Lung (tissue), 12 donors: ENCODE measurements around the gene CSGALNACT2. TPM values are rescaled to one million over a fixed set of nuclear protein-coding genes. Genes with fewer than 3 reads are reported as not detected.
"Not testable (repeated sequence)": the region's sequence is repeated elsewhere in the genome, so short reads cannot be mapped to it uniquely, and the experiment has no call there.

Experiments
- ATAC-seq: fragments of 200-7000 bp; cut with Tn5 transposase; one replicate; pipeline ENCODE4 v1.9.1; 2020; ENCODE audit warnings: moderate number of reproducible peaks; ENCODE audit not compliant: insufficient read depth, low FRiP score
- DNase-seq, 3 donors: peaks; one replicate each; pipeline ENCODE4 v3.0.0-alpha.2; 2013 to 2017
- H3K27ac ChIP-seq, 2 donors: one replicate each; pipeline ENCODE4 v1.5.1; 2013; ENCODE audit warnings: mild to moderate bottlenecking in 2 of 2, moderate library complexity in 2 of 2, control low read depth in 1 of 2, inconsistent platforms in 1 of 2, low read depth in 1 of 2, low read length in 1 of 2
- H3K27me3 ChIP-seq, 3 donors: one replicate each; pipeline ENCODE4 v1.5.1; 2013; ENCODE audit warnings: low read length in 2 of 3; ENCODE audit not compliant: control insufficient read depth in 3 of 3, insufficient read depth in 3 of 3
- H3K36me3 ChIP-seq, 4 donors: one replicate each; pipeline ENCODE4 v1.5.1; 2013; ENCODE audit warnings: low read length in 4 of 4, mild to moderate bottlenecking in 1 of 4, moderate library complexity in 1 of 4; ENCODE audit not compliant: control insufficient read depth in 4 of 4, insufficient read depth in 4 of 4
- H3K4me1 ChIP-seq, 5 donors: one replicate each; pipeline ENCODE4 v1.5.1; 2013; ENCODE audit warnings: low read length in 5 of 5, mild to moderate bottlenecking in 2 of 5, moderate library complexity in 1 of 5; ENCODE audit not compliant: control insufficient read depth in 5 of 5, insufficient read depth in 5 of 5
- H3K4me3 ChIP-seq: one replicate; pipeline ENCODE4 v1.5.1; 2013; ENCODE audit warnings: mild to moderate bottlenecking, control low read depth, moderate library complexity
- H3K9ac ChIP-seq, 2 donors: one replicate each; pipeline ENCODE4 v1.5.1; 2013; ENCODE audit warnings: low read length in 2 of 2, control low read depth in 1 of 2; ENCODE audit not compliant: insufficient read depth in 1 of 2
- H3K9me3 ChIP-seq, 4 donors: one replicate each; pipeline ENCODE4 v1.5.1; 2013; ENCODE audit warnings: low read length in 3 of 4, mild to moderate bottlenecking in 1 of 4, moderate library complexity in 1 of 4; ENCODE audit not compliant: control insufficient read depth in 4 of 4, insufficient read depth in 3 of 4
- CTCF ChIP-seq: IDR thresholded peaks from 2 replicates; pipeline ENCODE4 v1.5.1; 2012; ENCODE audit warnings: mild to moderate bottlenecking; ENCODE audit errors: control extremely low read depth, extremely low read depth
- WGBS, 2 donors: extraction: QIAGEN DNeasy Blood & Tissue Kit; methylation state at CpG; one replicate each; pipeline ENCODE4 v1.1.7; 2013; 5-methylcytosine and 5-hydroxymethylcytosine counted together
- polyA plus RNA-seq, 2 donors: library from polyadenylated mRNA; stranded (reverse); fragments of 200-250 nt; gene quantifications; one replicate each; pipeline ENCODE4 v1.2.1, GENCODE V29; 2013
- total RNA-seq, 2 donors: library from RNA; depleted of rRNA in 1 of 2; stranded (reverse); fragments of >200 nt in 1 of 2; gene quantifications; one replicate each; pipeline ENCODE4 v1.2.1, GENCODE V29; 2014 to 2021
- donor health status: control.
- donor health status: control.
- donor health status: Bipolar disorder and iron deficiency.
- donor health status: healthy.
- donor health status: DM: yes; HTN: yes; CAD: no.

CSGALNACT2 gene
- total and polyA plus RNA-seq, 4 donors: 9.8 to 48.4 (median 33.3) TPM

DNA sequence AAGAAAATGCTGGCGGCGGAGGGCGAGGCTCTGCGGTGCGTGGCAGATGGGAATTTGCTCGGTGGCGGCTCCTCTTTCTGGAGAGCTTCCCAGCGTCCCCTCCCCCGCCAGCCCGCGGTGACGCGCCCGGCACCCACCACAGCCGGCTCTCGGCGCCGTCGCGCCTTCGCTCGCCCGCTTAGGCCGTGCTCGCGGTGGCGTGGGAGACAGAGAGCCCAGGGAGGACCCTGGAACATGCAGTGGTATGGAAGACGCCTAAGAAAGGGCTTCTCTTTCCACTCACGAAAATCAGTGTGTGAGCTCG, 576 bp upstream of the CSGALNACT2 start:
- TF ChIP-seq CTCF: no peak
- ATAC-seq: peak; percentile 28
- 0 to 1% methylated on average over 21 to 30 of the region's 30 CpGs for WGBS, 2 donors

GRCh38 chr10:43138757-43139241, 554 bp downstream of the CSGALNACT2 start:
- peak in 2 of 3 donors; percentile 49 to 61 for DNase-seq
- Histone ChIP-seq H3K4me3 (peak overlapping the region; percentile 71), H3K27me3 (no peaks in the 10 kb centered on the region), H3K36me3 (no peaks in the 10 kb centered on the region), H3K4me1 (peaks cover 4 to 39% (median 10%) of the 10 kb centered on the region in 5 donors), H3K27ac (peak overlapping the region; percentile 94 to 100), H3K9me3 (no peaks in the 10 kb centered on the region), H3K9ac (peak overlapping the region; percentile 70 to 95)
- WGBS, 2 donors: 0 to 1% methylated on average over 22 of the region's 22 CpGs
- TF ChIP-seq CTCF: no peak
- no peak for ATAC-seq

More for the DNA sequence above, 576 bp upstream of the CSGALNACT2 start:
- Histone ChIP-seq H3K27me3 (no peaks in the 10 kb centered on the region), H3K36me3 (no peaks in the 10 kb centered on the region), H3K9me3 (no peaks in the 10 kb centered on the region), H3K9ac (peak overlapping the region; percentile 81 to 96), H3K27ac (peak overlapping the region; percentile 94 to 100), H3K4me3 (peak overlapping the region; percentile 71), H3K4me1 (peaks cover 3 to 29% (median 4%) of the 10 kb centered on the region in 5 donors)
- DNase-seq: peak; percentile 85 to 88 (median 85)

GRCh38 chr10:43141421-43141820, 3.2 kb downstream of the CSGALNACT2 start:
- Histone ChIP-seq H3K4me1 (peaks cover 4 to 40% (median 10%) of the 10 kb centered on the region in 5 donors), H3K4me3 (no peak overlapping the region), H3K27me3 (no peaks in the 10 kb centered on the region), H3K27ac (no peak overlapping the region), H3K36me3 (no peaks in the 10 kb centered on the region), H3K9ac (no peak overlapping the region), H3K9me3 (no peaks in the 10 kb centered on the region)
- ATAC-seq (no peak), DNase-seq (no peak)
- WGBS, 2 donors: 83 to 89% methylated on average over 5 of the region's 5 CpGs
- TF ChIP-seq CTCF: no peak

DNA sequence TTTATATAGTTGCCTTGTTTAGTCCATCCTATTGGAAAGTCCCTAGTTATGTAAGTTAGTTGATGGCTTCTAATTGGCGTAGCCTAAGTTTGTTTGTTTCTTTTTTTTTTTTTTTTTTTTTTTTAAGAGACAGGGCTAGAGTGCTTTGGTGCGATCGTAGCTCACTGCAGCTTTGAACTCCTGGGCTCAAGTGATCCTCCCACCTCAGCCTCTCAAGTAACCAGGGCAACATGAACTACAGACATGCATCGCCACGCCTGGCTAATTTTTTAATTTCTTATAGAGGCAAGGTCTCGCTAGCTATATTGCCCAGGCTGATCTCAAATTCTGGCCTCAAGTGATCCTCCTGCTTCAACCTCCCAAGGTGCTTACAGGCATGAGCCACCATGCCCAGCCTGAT, 7.1 kb downstream of the CSGALNACT2 start:
- DNase-seq: no peak
- Histone ChIP-seq H3K27ac (no peak overlapping the region), H3K9me3 (peaks cover 0 to 3% (median under 1%) of the 10 kb centered on the region in 4 donors), H3K9ac (no peak overlapping the region), H3K4me3 (no peak overlapping the region), H3K4me1 (peaks cover 0 to 21% (median 10%) of the 10 kb centered on the region in 5 donors), H3K36me3 (no peaks in the 10 kb centered on the region), H3K27me3 (no peaks in the 10 kb centered on the region)
- no peak for ATAC-seq
- TF ChIP-seq CTCF: no peak
- WGBS, 2 donors: 73 to 93% methylated on average over 6 of the region's 6 CpGs

DNA sequence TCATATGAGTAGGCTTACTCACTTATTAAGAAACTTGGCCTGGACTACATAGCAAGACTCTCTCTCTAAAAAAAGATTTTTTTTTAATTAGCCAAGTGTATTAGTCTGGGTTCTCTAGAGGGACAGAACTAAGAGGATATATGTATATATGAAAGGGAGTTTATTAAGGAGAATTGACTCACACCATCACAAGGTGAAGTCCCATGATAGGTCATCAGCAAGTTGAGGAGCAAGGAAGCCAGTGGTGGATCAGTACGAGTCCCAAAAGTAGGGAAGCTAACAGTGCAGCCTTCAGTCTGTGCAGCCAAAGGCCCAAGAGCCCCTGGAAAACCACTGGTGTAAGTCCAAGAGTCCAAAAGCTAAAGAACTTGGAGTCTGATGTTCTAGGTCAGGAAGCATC, 7.7 kb downstream of the CSGALNACT2 start:
- DNase-seq: not testable (repeated sequence)

More for the DNA sequence above, 7.7 kb downstream of the CSGALNACT2 start:
- H3K4me1 ChIP-seq: peaks cover 0 to 21% (median 6%) of the 10 kb centered on the region in 5 donors
- H3K9me3 ChIP-seq, H3K4me3 ChIP-seq, H3K27ac ChIP-seq, ATAC-seq, H3K36me3 ChIP-seq, H3K27me3 ChIP-seq, H3K9ac ChIP-seq: not testable (repeated sequence)
- 93% methylated on average over 1 of the region's 1 CpG for WGBS, 2 donors
